Aorta (tissue), 5 donors: ENCODE data around the gene TLE4. TPM values are rescaled to one million over a fixed set of nuclear protein-coding genes. Genes with fewer than 3 reads are reported as not detected.

ENCODE experiments used
- ATAC-seq: fragments of 200-7000 bp; cut with Tn5 transposase; one replicate; pipeline ENCODE4 v1.9.1; 2022; ENCODE audit warnings: moderate library complexity; ENCODE audit not compliant: low FRiP score
- DNase-seq, 2 donors: peaks; one replicate each; pipeline ENCODE4 v3.0.0-alpha.2; 2020
- H3K27ac ChIP-seq, 2 donors: one replicate each; pipeline ENCODE4 v1.5.1; 2013; ENCODE audit warnings: low read length in 2 of 2, mild to moderate bottlenecking in 2 of 2, moderate library complexity in 2 of 2, control low read depth in 1 of 2, inconsistent platforms in 1 of 2, low read depth in 1 of 2
- H3K27me3 ChIP-seq, 2 donors: one replicate each; pipeline ENCODE4 v1.6.1; 2013; ENCODE audit warnings: control low read depth in 1 of 2, low read length in 1 of 2, mild to moderate bottlenecking in 1 of 2, moderate library complexity in 1 of 2; ENCODE audit not compliant: insufficient read depth in 2 of 2, control insufficient read depth in 1 of 2
- H3K36me3 ChIP-seq, 2 donors: one replicate each; pipeline ENCODE4 v1.6.1; 2013; ENCODE audit warnings: control low read depth in 1 of 2, low read length in 1 of 2, mild to moderate bottlenecking in 1 of 2; ENCODE audit not compliant: insufficient read depth in 2 of 2, control insufficient read depth in 1 of 2
- H3K4me1 ChIP-seq, 2 donors: one replicate each; pipeline ENCODE4 v1.6.1; 2013; ENCODE audit warnings: low read length in 2 of 2, control low read depth in 1 of 2, mild to moderate bottlenecking in 1 of 2, moderate library complexity in 1 of 2; ENCODE audit not compliant: insufficient read depth in 2 of 2, control insufficient read depth in 1 of 2
- H3K4me3 ChIP-seq, 2 donors: one replicate each; pipeline ENCODE4 v1.5.1; 2013; ENCODE audit warnings: low read length in 2 of 2, control low read depth in 1 of 2, mild to moderate bottlenecking in 1 of 2
- H3K9me3 ChIP-seq: one replicate; pipeline ENCODE4 v1.6.1; 2013; ENCODE audit warnings: mild to moderate bottlenecking, low read length; ENCODE audit not compliant: control insufficient read depth
- WGBS, 2 donors: extraction: QIAGEN DNeasy Blood & Tissue Kit; methylation state at CpG; one replicate each; pipeline ENCODE4 v1.1.7; 2013; 5-methylcytosine and 5-hydroxymethylcytosine counted together
- intact Hi-C, 2 donors: fragments of 100-400 bp; cut with DNase I; formaldehyde crosslinking; loops; one replicate each; pipeline versions ENCODE4 v1.14.2 to v1.15.0; 2022
- polyA plus RNA-seq, 2 donors: library from polyadenylated mRNA; stranded (reverse); fragments of 200-250 nt; gene quantifications; one replicate each; pipeline ENCODE4 v1.2.3, GENCODE V29; 2013
- total RNA-seq, 2 donors: library from RNA; stranded (reverse); fragmentation: NEBNext Ultra II Directional; extraction: Animal tissue kit (Norgen Biotek cat#: 25700); gene quantifications; one replicate each; pipeline ENCODE4 v1.2.1, GENCODE V29; 2021
- donor health status: healthy with polysubstance abuse.
- donor health status: Bipolar disorder and iron deficiency.
- donor health status: DM: no; HTN: no; CAD: no.
- donor health status: DM: no; HTN: no; CAD: no.
- donor health status: DM: yes; HTN: yes; CAD: no.

TLE4 gene
- total and polyA plus RNA-seq, 4 donors, result 6.0 to 38.3 (median 22.3) TPM

- H3K4me3 ChIP-seq, result no peak overlapping the region
- no peaks in the 10 kb centered on the region for H3K4me1 ChIP-seq
- H3K36me3 ChIP-seq, result no peaks in the 10 kb centered on the region
- intact Hi-C loops, result no loop called here
- WGBS, 2 donors, result 86% methylated on average over 4 of the region's 4 CpGs
- ATAC-seq (no peak), DNase-seq (no peak)
- H3K9me3 ChIP-seq, result peaks cover 3% of the 10 kb centered on the region
- H3K27ac ChIP-seq, result no peak overlapping the region
- no peaks in the 10 kb centered on the region for H3K27me3 ChIP-seq
These were observed 20.2 kb upstream of the TLE4 start for GRCh38 chr9:79551586-79551985.

- no peaks in the 10 kb centered on the region for H3K27me3 ChIP-seq
- no peak for ATAC-seq
- intact Hi-C loops, result no loop called here
These were observed 19.8 kb upstream of the TLE4 start for GRCh38 chr9:79551994-79552393.

GRCh38 chr9:79555474-79556089 is 16.2 kb upstream of the TLE4 start:
- no peaks in the 10 kb centered on the region for H3K4me1 ChIP-seq
- H3K4me3 ChIP-seq, result no peak overlapping the region
- no peak for ATAC-seq
- WGBS, 2 donors, result 67 to 78% methylated on average over 5 of the region's 5 CpGs
- H3K27me3 ChIP-seq, result no peaks in the 10 kb centered on the region
- no peak for DNase-seq
- no peaks in the 10 kb centered on the region for H3K36me3 ChIP-seq
- H3K9me3 ChIP-seq, result peaks cover 2% of the 10 kb centered on the region
- intact Hi-C loops, result no loop called here
- no peak overlapping the region for H3K27ac ChIP-seq

More at GRCh38 chr9:79551994-79552393, 19.8 kb upstream of the TLE4 start:
- DNase-seq, result no peak
- H3K4me3 ChIP-seq, result no peak overlapping the region
- H3K4me1 ChIP-seq, result no peaks in the 10 kb centered on the region
- H3K36me3 ChIP-seq, result no peaks in the 10 kb centered on the region
- 65 to 82% methylated on average over 1 of the region's 1 CpG for WGBS, 2 donors
- H3K27ac ChIP-seq, result no peak overlapping the region
- peaks cover 3% of the 10 kb centered on the region for H3K9me3 ChIP-seq

GRCh38 chr9:79559495-79560181 is 12.1 kb upstream of the TLE4 start:
- no peaks in the 10 kb centered on the region for H3K9me3 ChIP-seq
- 48 to 52% methylated on average over 3 of the region's 3 CpGs for WGBS, 2 donors
- no peak overlapping the region for H3K27ac ChIP-seq
- ATAC-seq (no peak), DNase-seq (no peak)
- H3K4me1 ChIP-seq, result no peaks in the 10 kb centered on the region
- peaks cover 0 to 1% of the 10 kb centered on the region in 2 donors for H3K27me3 ChIP-seq
- no peaks in the 10 kb centered on the region for H3K36me3 ChIP-seq
- intact Hi-C loops, result no loop called here
- H3K4me3 ChIP-seq, result no peak overlapping the region

- no peak for ATAC-seq
- no peaks in the 10 kb centered on the region for H3K9me3 ChIP-seq
- no peak overlapping the region for H3K27ac ChIP-seq
- no peak for DNase-seq
- no peaks in the 10 kb centered on the region for H3K36me3 ChIP-seq
- no peaks in the 10 kb centered on the region for H3K4me1 ChIP-seq
- WGBS, 2 donors, result 79 to 81% methylated on average over 5 of the region's 5 CpGs
- H3K4me3 ChIP-seq, result no peak overlapping the region
- intact Hi-C loops, result no loop called here
- peaks cover 0 to 1% of the 10 kb centered on the region in 2 donors for H3K27me3 ChIP-seq
These were observed 8.9 kb upstream of the TLE4 start for GRCh38 chr9:79562749-79563386.

GRCh38 chr9:79564105-79564504 is 7.7 kb upstream of the TLE4 start:
- no peak overlapping the region for H3K4me3 ChIP-seq
- 84 to 87% methylated on average over 2 of the region's 2 CpGs for WGBS, 2 donors
- no peaks in the 10 kb centered on the region for H3K36me3 ChIP-seq
- H3K27ac ChIP-seq, result no peak overlapping the region
- no peaks in the 10 kb centered on the region for H3K4me1 ChIP-seq
- H3K27me3 ChIP-seq, result peaks cover 0 to 1% of the 10 kb centered on the region in 2 donors
- ATAC-seq (no peak), DNase-seq (no peak)
- intact Hi-C loops, result no loop called here
- H3K9me3 ChIP-seq, result peaks cover 1% of the 10 kb centered on the region

- Histone ChIP-seq H3K9me3 (peaks cover 1% of the 10 kb centered on the region), H3K27me3 (peaks cover 0 to 1% of the 10 kb centered on the region in 2 donors), H3K4me3 (no peak overlapping the region), H3K27ac (no peak overlapping the region), H3K36me3 (no peaks in the 10 kb centered on the region), H3K4me1 (no peaks in the 10 kb centered on the region)
- intact Hi-C loops, result loop anchor here in 1 of 2 donors (5.0 kb wide), 1 partner anchor 407 kb away; no protein-coding TSS in a partner anchor
- WGBS, 2 donors, result 48 to 57% methylated on average over 2 of the region's 2 CpGs
- no peak for ATAC-seq
- no peak for DNase-seq
These were observed 6.5 kb upstream of the TLE4 start for GRCh38 chr9:79565245-79565644.

- no peak for ATAC-seq
- intact Hi-C loops, result loop anchor here in 1 of 2 donors (5.0 kb wide), 1 partner anchor 405 kb away; no protein-coding TSS in a partner anchor
- Histone ChIP-seq H3K9me3 (peaks cover 1% of the 10 kb centered on the region), H3K36me3 (no peaks in the 10 kb centered on the region), H3K4me1 (no peaks in the 10 kb centered on the region), H3K27ac (no peak overlapping the region), H3K27me3 (peaks cover 0 to under 1% of the 10 kb centered on the region in 2 donors), H3K4me3 (no peak overlapping the region)
- no peak for DNase-seq
- 45 to 57% methylated on average over 2 of the region's 2 CpGs for WGBS, 2 donors
These were observed 4.1 kb upstream of the TLE4 start for GRCh38 chr9:79567671-79568098.
